Neural cell (in vitro differentiated cells): ENCODE data around the gene OVAAL.
"Not testable (repeated sequence)": the region's sequence is repeated elsewhere in the genome, so short reads cannot be mapped to it uniquely, and the experiment has no call there.

Source experiments
- CTCF ChIP-seq: fragments of 450-650 bp; IDR thresholded peaks from 2 replicates; pipeline ENCODE4 v1.5.1; 2014; ENCODE audit warnings: antibody characterized with exemption, mild to moderate bottlenecking, moderate library complexity; ENCODE audit not compliant: poor library complexity, severe bottlenecking
- MXI1 ChIP-seq: fragments of 450-650 bp; conservative IDR thresholded peaks from 2 replicates; pipeline ENCODE4 v1.6.1; 2014; ENCODE audit warnings: antibody characterized with exemption, mild to moderate bottlenecking; ENCODE audit not compliant: poor library complexity, severe bottlenecking
- RAD21 ChIP-seq: fragments of 450-650 bp; conservative IDR thresholded peaks from 2 replicates; pipeline ENCODE4 v1.6.1; 2014; ENCODE audit warnings: antibody characterized with exemption, mild to moderate bottlenecking, moderate library complexity
- SMC3 ChIP-seq: fragments of 450-650 bp; conservative IDR thresholded peaks from 2 replicates; pipeline ENCODE4 v1.6.1; 2014; ENCODE audit warnings: antibody characterized with exemption, mild to moderate bottlenecking, moderate library complexity; ENCODE audit not compliant: poor library complexity

GRCh38 chr1:180549770-180550169 lies 9.0 kb upstream of the OVAAL start:
- not testable (repeated sequence) for TF ChIP-seq CTCF, MXI1, SMC3, RAD21
